Middle frontal gyrus (tissue), 1 donor: Measurements from ENCODE around the gene BLOC1S1.
"Not testable (repeated sequence)": the region's sequence is repeated elsewhere in the genome, so short reads cannot be mapped to it uniquely, and the experiment has no call there.

ENCODE experiments used
- DNase-seq: peaks from one replicate; pipeline ENCODE4 v3.0.0-alpha.2; 2015; ENCODE audit warnings: low spot score; ENCODE audit errors: extremely low spot score

The BLOC1S1 gene

GRCh38 chr12:55743406-55744339 lies 27.8 kb downstream of the BLOC1S1 start:
- DNase-seq: no peak

GRCh38 chr12:55744340-55745030 lies 28.6 kb downstream of the BLOC1S1 start:
- no peak for DNase-seq

- DNase-seq: no peak
These were observed 29.7 kb downstream of the BLOC1S1 start for GRCh38 chr12:55745361-55746173.

GRCh38 chr12:55746174-55746912 lies 30.5 kb downstream of the BLOC1S1 start:
- no peak for DNase-seq

- DNase-seq: no peak
These were observed 31.0 kb downstream of the BLOC1S1 start for GRCh38 chr12:55746913-55747231.

GRCh38 chr12:55748230-55748993 lies 32.6 kb downstream of the BLOC1S1 start:
- DNase-seq: no peak

- DNase-seq: no peak
These were observed 39.4 kb downstream of the BLOC1S1 start for GRCh38 chr12:55755246-55755645.

GRCh38 chr12:55757701-55758100 lies 41.9 kb downstream of the BLOC1S1 start:
- no peak for DNase-seq

GRCh38 chr12:55758575-55758974 lies 42.7 kb downstream of the BLOC1S1 start:
- DNase-seq: not testable (repeated sequence)

- DNase-seq: no peak
These were observed 44.8 kb downstream of the BLOC1S1 start for GRCh38 chr12:55760663-55761062.

- no peak for DNase-seq
These were observed 46.8 kb downstream of the BLOC1S1 start for GRCh38 chr12:55762646-55763045.

- no peak for DNase-seq
These were observed 50.0 kb downstream of the BLOC1S1 start for GRCh38 chr12:55765736-55766290.

GRCh38 chr12:55767156-55767555 lies 51.3 kb downstream of the BLOC1S1 start:
- DNase-seq: no peak
